ENCODE measurements around the gene FREM3. TPM values are rescaled to one million over a fixed set of nuclear protein-coding genes. Genes with fewer than 3 reads are reported as not detected.

FREM3 gene
- total RNA-seq, 1 donor from 2014 or later: 0.56 TPM

DNA sequence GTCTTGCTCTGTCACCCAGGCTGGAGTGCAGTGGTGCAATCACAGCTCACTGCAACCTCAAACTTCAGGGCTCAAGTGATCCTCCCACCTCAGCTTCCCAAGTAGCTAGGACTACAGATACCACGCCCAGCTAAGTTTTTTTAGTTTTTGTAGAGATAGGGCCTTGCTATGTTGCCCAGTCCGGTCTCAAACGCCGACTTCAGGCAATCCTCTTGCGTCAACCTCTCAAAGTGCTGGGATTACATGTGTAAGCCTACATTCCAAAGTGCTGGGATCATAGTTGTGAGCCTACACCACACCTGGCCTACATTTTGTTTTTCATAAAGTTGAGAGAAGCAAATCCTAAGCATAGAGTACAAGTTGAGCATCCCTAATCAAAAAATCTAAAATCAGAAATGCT lies 144.8 kb downstream of the FREM3 start:
- Mint-ChIP-seq H3K4me1 (ENCODE audit: unreplicated experiment) (peaks cover 6% of the 10 kb centered on the region), H3K9me3 (ENCODE audit: unreplicated experiment) (no peaks in the 10 kb centered on the region), H3K27ac (ENCODE audit: unreplicated experiment) (no peak overlapping the region), H3K36me3 (ENCODE audit: low read depth, unreplicated experiment) (no peaks in the 10 kb centered on the region), H3K4me3 (ENCODE audit: unreplicated experiment) (no peak overlapping the region), H3K27me3 (ENCODE audit: unreplicated experiment) (peaks cover 3% of the 10 kb centered on the region)
- DNase-seq (ENCODE audit: low spot score): no peak
- TF ChIP-seq, protein P1, sequence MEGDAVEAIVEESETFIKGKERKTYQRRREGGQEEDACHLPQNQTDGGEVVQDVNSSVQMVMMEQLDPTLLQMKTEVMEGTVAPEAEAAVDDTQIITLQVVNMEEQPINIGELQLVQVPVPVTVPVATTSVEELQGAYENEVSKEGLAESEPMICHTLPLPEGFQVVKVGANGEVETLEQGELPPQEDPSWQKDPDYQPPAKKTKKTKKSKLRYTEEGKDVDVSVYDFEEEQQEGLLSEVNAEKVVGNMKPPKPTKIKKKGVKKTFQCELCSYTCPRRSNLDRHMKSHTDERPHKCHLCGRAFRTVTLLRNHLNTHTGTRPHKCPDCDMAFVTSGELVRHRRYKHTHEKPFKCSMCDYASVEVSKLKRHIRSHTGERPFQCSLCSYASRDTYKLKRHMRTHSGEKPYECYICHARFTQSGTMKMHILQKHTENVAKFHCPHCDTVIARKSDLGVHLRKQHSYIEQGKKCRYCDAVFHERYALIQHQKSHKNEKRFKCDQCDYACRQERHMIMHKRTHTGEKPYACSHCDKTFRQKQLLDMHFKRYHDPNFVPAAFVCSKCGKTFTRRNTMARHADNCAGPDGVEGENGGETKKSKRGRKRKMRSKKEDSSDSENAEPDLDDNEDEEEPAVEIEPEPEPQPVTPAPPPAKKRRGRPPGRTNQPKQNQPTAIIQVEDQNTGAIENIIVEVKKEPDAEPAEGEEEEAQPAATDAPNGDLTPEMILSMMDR (IDR thresholded peaks at IDR 0.05; ENCODE audit: unreplicated experiment): no peak

- H3K9me3 Mint-ChIP-seq (ENCODE audit: unreplicated experiment): no peaks in the 10 kb centered on the region
- peaks cover 3% of the 10 kb centered on the region for H3K27me3 Mint-ChIP-seq (ENCODE audit: unreplicated experiment)
- peaks cover 4% of the 10 kb centered on the region for H3K36me3 Mint-ChIP-seq (ENCODE audit: low read depth, unreplicated experiment)
- DNase-seq (ENCODE audit: low spot score): no peak
- no peak overlapping the region for H3K4me3 Mint-ChIP-seq (ENCODE audit: unreplicated experiment)
- no peak overlapping the region for H3K27ac Mint-ChIP-seq (ENCODE audit: unreplicated experiment)
- H3K4me1 Mint-ChIP-seq (ENCODE audit: unreplicated experiment): peaks cover 6% of the 10 kb centered on the region
- TF ChIP-seq, protein P1 (IDR thresholded peaks at IDR 0.05; ENCODE audit: unreplicated experiment): no peak
These were observed 145.5 kb downstream of the FREM3 start for GRCh38 chr4:143554728-143555597.

DNA sequence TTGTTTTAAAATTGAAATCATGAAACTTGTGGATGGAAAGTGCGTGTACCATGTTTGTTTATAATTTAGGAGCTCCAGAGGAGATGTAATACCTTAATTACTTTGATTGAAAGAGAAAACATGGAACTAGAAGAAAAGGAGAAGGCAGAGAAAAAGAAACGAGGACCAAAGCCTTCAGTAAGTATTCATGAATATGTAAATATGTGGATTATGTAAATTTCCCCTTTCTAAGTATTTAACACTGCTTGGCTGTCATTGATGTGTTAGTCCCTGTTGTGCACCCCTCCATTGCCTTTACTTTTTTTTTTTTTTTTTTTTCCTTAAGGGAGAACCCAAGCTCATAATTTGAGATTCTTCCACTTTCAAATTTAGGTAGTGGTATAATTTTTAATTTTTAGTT lies 150.5 kb downstream of the FREM3 start:
- H3K27me3 Mint-ChIP-seq (ENCODE audit: unreplicated experiment): no peaks in the 10 kb centered on the region
- no peaks in the 10 kb centered on the region for H3K4me1 Mint-ChIP-seq (ENCODE audit: unreplicated experiment)
- peaks cover 19% of the 10 kb centered on the region for H3K36me3 Mint-ChIP-seq (ENCODE audit: low read depth, unreplicated experiment)
- no peak for DNase-seq (ENCODE audit: low spot score)
- no peaks in the 10 kb centered on the region for H3K9me3 Mint-ChIP-seq (ENCODE audit: unreplicated experiment)
- no peak overlapping the region for H3K27ac Mint-ChIP-seq (ENCODE audit: unreplicated experiment)
- H3K4me3 Mint-ChIP-seq (ENCODE audit: unreplicated experiment): no peak overlapping the region
- TF ChIP-seq, protein P1 (IDR thresholded peaks at IDR 0.05; ENCODE audit: unreplicated experiment): no peak

GRCh38 chr4:143539670-143540023 lies 160.8 kb downstream of the FREM3 start:
- Mint-ChIP-seq H3K4me1 (ENCODE audit: unreplicated experiment) (no peaks in the 10 kb centered on the region), H3K27me3 (ENCODE audit: unreplicated experiment) (no peaks in the 10 kb centered on the region), H3K27ac (ENCODE audit: unreplicated experiment) (no peak overlapping the region), H3K4me3 (ENCODE audit: unreplicated experiment) (no peak overlapping the region), H3K9me3 (ENCODE audit: unreplicated experiment) (no peaks in the 10 kb centered on the region), H3K36me3 (ENCODE audit: low read depth, unreplicated experiment) (peaks cover 44% of the 10 kb centered on the region)
- TF ChIP-seq, protein P1 (IDR thresholded peaks at IDR 0.05; ENCODE audit: unreplicated experiment): no peak
- DNase-seq (ENCODE audit: low spot score): no peak

GRCh38 chr4:143538979-143539669 lies 161.4 kb downstream of the FREM3 start:
- no peaks in the 10 kb centered on the region for H3K4me1 Mint-ChIP-seq (ENCODE audit: unreplicated experiment)
- no peak for DNase-seq (ENCODE audit: low spot score)
- no peaks in the 10 kb centered on the region for H3K9me3 Mint-ChIP-seq (ENCODE audit: unreplicated experiment)
- H3K27me3 Mint-ChIP-seq (ENCODE audit: unreplicated experiment): no peaks in the 10 kb centered on the region
- peaks cover 41% of the 10 kb centered on the region for H3K36me3 Mint-ChIP-seq (ENCODE audit: low read depth, unreplicated experiment)
- TF ChIP-seq, protein P1 (IDR thresholded peaks at IDR 0.05; ENCODE audit: unreplicated experiment): no peak
- H3K4me3 Mint-ChIP-seq (ENCODE audit: unreplicated experiment): no peak overlapping the region
- no peak overlapping the region for H3K27ac Mint-ChIP-seq (ENCODE audit: unreplicated experiment)
